ENCODE results near the gene SRSF3. TPM values are rescaled to one million over a fixed set of nuclear protein-coding genes. Genes with fewer than 3 reads are reported as not detected.
"Not testable (repeated sequence)": the region's sequence is repeated elsewhere in the genome, so short reads cannot be mapped to it uniquely, and the experiment has no call there.

Gene SRSF3
- total RNA-seq, 3 donors from 2014 or later: 163 to 425 (median 276) TPM

GRCh38 chr6:36650848-36651478 lies 56.8 kb downstream of the SRSF3 start:
- intact Hi-C loops (cut with DNase I; ENCODE audit: low total_unique reads): no loop called here
- DNase-seq (ENCODE audit: low spot score in 2 of 2): no peak
- Histone ChIP-seq H3K9me3 (no peaks in the 10 kb centered on the region), H3K27ac (no peak overlapping the region), H3K27me3 (no peaks in the 10 kb centered on the region), H3K4me1 (no peaks in the 10 kb centered on the region), H3K4me3 (no peak overlapping the region), H3K36me3 (no peaks in the 10 kb centered on the region)
- TF ChIP-seq POLR2A (IDR thresholded peaks at IDR 0.05) (no peak), CTCF (IDR thresholded peaks at IDR 0.05) (no peak), POLR2AphosphoS5 (IDR thresholded peaks at IDR 0.05) (no peak)

- no peaks in the 10 kb centered on the region for H3K27me3 ChIP-seq
- H3K4me3 ChIP-seq: no peak overlapping the region
- no peak overlapping the region for H3K27ac ChIP-seq
- intact Hi-C loops (cut with DNase I; ENCODE audit: low total_unique reads): no loop called here
- no peaks in the 10 kb centered on the region for H3K9me3 ChIP-seq
- no peak for TF ChIP-seq POLR2AphosphoS5 (IDR thresholded peaks at IDR 0.05)
- no peak for TF ChIP-seq POLR2A (IDR thresholded peaks at IDR 0.05)
- TF ChIP-seq CTCF (IDR thresholded peaks at IDR 0.05): no peak
- no peaks in the 10 kb centered on the region for H3K4me1 ChIP-seq
- no peak for DNase-seq (ENCODE audit: low spot score in 2 of 2)
- no peaks in the 10 kb centered on the region for H3K36me3 ChIP-seq
Measured at GRCh38 chr6:36651659-36652379, 57.7 kb downstream of the SRSF3 start.

- H3K9me3 ChIP-seq; H3K4me3 ChIP-seq; DNase-seq (ENCODE audit: low spot score in 2 of 2); H3K36me3 ChIP-seq; H3K27ac ChIP-seq; H3K4me1 ChIP-seq; intact Hi-C loops (cut with DNase I; ENCODE audit: low total_unique reads); H3K27me3 ChIP-seq: not testable (repeated sequence)
Measured at GRCh38 chr6:36654469-36654868, 60.3 kb downstream of the SRSF3 start.

Other genes with a start within 250 kb of the SRSF3 start
- under 1 TPM; 0.44 to 0.98 (median 0.80) TPM for gene ETV7, start 206.7 kb upstream of the SRSF3 start, total RNA-seq
- under 1 TPM in 1 of 3 donors, not detected in 2; 0.15 TPM for gene PXT1, start 151.5 kb upstream of the SRSF3 start, total RNA-seq
- 10 to 100 TPM; 59.4 to 64.5 (median 61.6) TPM for gene KCTD20, start 151.4 kb upstream of the SRSF3 start, total RNA-seq
- 10 to 100 TPM; 27.5 to 39.4 (median 31.4) TPM for gene STK38, start 46.9 kb upstream of the SRSF3 start, total RNA-seq
- 100 to 1,000 TPM; 125 to 144 (median 143) TPM for gene CDKN1A, start 84.4 kb downstream of the SRSF3 start, total RNA-seq
- 1 to 10 TPM in 1 of 3 donors, under 1 TPM in 2; under 0.01 to 1.9 (median 0.29) TPM for gene RAB44, start 103.5 kb downstream of the SRSF3 start, total RNA-seq
- gene CPNE5, start 245.1 kb downstream of the SRSF3 start, total RNA-seq: 1 to 10 TPM in 2 of 3 donors, under 1 TPM in 1; 0.96 to 5.2 (median 3.7) TPM

Data from breast epithelium (tissue), 4 donors.